A549 treated with dexamethasone at 1 μM for 4 hours (cell line): ENCODE results near the gene NPFF. TPM values are rescaled to one million over a fixed set of nuclear protein-coding genes. Genes with fewer than 3 reads are reported as not detected.

Experiments
- total RNA-seq: library from RNA; stranded (reverse); fragments of 200-300 nt; extraction: Qiagen RNA extraction; gene quantifications from 5 replicates; pipeline ENCODE4 v1.2.3, GENCODE V29; 2022

Gene NPFF
- total RNA-seq, result not detected in 5 replicates

GRCh38 chr12:53506881-53507602 is at the start of gene NPFF:
Gene NPFF, minus strand, starts transcription at chr12:53507484. Its CDS starts 10 bp downstream, at chr12:53507474.

GRCh38 chr12:53500776-53501614 is 6.3 kb downstream of the NPFF start, which contains the start of gene TARBP2:
Gene TARBP2, plus strand, starts transcription at chr12:53501283. Its CDS starts 126 bp downstream, at chr12:53501409.

DNA sequence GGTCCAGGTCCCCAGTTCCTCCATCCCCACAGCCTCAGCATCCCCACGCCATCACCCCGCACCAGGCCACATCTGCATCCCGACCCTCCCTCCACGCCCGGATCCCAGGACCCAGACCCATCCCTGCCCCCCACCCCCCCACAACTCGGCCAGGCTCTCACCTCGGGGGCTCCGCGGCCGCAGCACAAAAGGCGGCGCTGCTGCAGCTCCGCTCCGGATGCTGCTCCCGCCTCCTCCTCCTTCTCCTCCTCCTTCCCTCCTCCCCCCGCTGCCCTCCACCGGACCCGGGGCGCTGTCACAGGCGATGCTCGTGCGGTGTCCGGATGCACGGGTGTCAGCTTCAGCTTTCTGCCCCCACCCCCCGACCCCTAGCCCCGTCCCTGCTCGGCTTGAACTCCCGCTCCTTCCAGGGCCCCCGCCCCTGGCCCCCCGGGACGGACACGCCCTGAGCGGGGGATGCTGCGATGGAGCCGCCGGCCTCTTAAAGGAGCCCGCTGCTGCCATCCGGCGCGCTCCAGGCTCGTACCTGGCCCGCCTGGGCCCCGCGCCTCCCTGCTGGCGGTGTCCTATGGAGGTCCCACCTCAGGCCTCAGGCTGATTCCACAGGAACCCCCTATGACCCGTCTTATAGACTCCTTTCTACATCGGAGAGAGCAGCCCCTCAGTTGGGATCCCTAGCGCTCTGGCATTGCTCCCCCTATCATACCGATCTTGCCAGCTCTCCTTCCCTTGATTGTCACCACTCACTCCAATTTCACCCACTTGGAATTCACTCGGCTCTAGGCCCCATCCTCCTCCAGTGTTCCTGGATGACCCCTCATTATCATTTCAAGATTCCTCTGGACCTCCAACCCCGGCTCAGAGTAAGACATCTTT is 7.8 kb downstream of the NPFF start, which contains the start of gene MAP3K12:
Gene MAP3K12, minus strand, starts transcription at position 193 of the 876 bp plus-strand sequence. CDS start 12,067 bp downstream, outside the sequence.

Other genes starting within 250 kb of the NPFF start
- 14.1 to 24.7 TPM (median 21.8 TPM) in 5 replicates for gene ESPL1, start 239.2 kb downstream of the NPFF start, total RNA-seq
- 433 to 521 TPM (median 445 TPM) in 5 replicates for gene PFDN5, start 211.9 kb downstream of the NPFF start, total RNA-seq
- 70.6 to 86.9 TPM (median 83.2 TPM) in 5 replicates for gene MYG1, start 207.8 kb downstream of the NPFF start, total RNA-seq
- 71.1 to 84.9 TPM (median 79.2 TPM) in 5 replicates for gene AAAS, start 185.9 kb downstream of the NPFF start, total RNA-seq
- 0.02 TPM in 1 of 5 replicates, not detected in the others for gene SP7, start 171.1 kb downstream of the NPFF start, total RNA-seq
- gene SP1, start 127.3 kb downstream of the NPFF start, total RNA-seq, result 17.9 to 30.9 TPM (median 26.5 TPM) in 5 replicates
- 0.54 to 1.0 TPM (median 0.87 TPM) in 5 replicates for gene AMHR2, start 83.6 kb downstream of the NPFF start, total RNA-seq
- 259 to 339 TPM (median 309 TPM) in 5 replicates for gene PRR13, start 65.8 kb downstream of the NPFF start, total RNA-seq
- gene PCBP2, start 55.4 kb downstream of the NPFF start, total RNA-seq, result 586 to 707 TPM (median 684 TPM) in 5 replicates
- gene MAP3K12, start 8.0 kb downstream of the NPFF start, total RNA-seq, result 6.9 to 13.5 TPM (median 10.7 TPM) in 5 replicates
- gene TARBP2, start 6.2 kb downstream of the NPFF start, total RNA-seq, result 41.3 to 53.0 TPM (median 46.1 TPM) in 5 replicates
- gene ATF7, start 118.9 kb upstream of the NPFF start, total RNA-seq, result 18.1 to 20.9 TPM (median 20.0 TPM) in 5 replicates
- 594 to 691 TPM (median 622 TPM) in 5 replicates for gene ATP5MC2, start 168.6 kb upstream of the NPFF start, total RNA-seq
- 17.1 to 21.7 TPM (median 17.4 TPM) in 5 replicates for gene CALCOCO1, start 220.0 kb upstream of the NPFF start, total RNA-seq
- gene CISTR, start 244.5 kb upstream of the NPFF start, total RNA-seq, result not detected in 5 replicates